ENCODE results near the gene DPYSL4.

The DPYSL4 gene

DNA sequence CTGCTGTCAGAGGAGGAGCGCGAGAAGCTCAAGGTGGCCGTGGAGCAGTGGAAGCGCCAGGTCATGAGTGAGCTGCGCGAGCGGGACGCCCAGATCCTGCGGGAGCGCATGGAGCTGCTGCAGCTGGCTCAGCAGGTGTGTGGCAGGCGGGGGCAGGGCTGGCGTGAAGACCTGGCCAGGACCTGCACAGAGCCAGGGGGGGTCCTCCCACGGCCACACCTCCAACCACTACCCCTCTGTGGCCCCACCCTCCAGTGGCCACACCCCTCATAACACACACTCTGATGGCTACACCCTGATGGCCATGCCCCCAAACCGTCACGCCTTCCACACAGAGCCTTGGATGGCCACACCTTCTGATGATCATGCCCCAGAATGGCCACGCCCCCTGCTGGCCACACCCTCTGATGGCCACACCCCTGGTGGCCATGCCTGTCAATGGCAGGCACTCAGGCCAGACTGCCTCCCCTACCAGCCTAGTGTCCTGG, 23.4 kb upstream of the DPYSL4 start:
- DNase-seq, result peak in 1 of 51 donors; percentile 28

DNA sequence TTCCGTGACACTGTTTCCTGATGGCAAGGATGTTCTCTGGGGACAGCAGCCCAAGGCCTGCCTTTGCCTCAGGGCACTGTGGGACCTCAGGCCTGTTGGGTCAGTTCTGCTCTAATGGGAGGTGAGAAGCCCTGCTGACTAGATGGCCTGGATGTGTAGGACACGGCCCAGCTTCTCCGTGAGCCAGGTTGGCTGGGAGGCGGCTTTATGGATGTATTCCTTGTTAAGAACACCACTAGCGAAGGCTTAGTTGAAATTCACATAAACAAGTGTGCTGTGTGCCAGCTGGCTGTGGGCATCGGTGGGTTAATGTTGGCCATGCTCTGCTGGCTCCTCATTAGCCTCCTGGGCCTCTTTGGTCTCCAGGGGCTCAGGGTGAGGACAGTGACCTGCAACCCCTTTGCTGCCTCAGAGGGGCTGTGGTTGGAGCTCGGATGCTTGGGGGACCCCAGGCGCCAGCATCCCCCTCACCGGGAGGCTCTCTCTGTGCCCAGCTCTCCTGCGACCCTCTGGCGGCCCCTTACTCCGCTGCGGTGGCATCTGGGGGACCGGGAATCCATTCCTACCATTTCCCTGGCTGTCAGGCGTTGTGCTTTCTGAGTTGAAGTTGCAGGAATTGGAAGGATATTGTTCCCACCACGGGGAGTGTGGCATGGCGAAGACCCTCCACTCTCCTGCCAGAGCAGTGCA, 22.8 kb upstream of the DPYSL4 start:
- no peak for DNase-seq

DNA sequence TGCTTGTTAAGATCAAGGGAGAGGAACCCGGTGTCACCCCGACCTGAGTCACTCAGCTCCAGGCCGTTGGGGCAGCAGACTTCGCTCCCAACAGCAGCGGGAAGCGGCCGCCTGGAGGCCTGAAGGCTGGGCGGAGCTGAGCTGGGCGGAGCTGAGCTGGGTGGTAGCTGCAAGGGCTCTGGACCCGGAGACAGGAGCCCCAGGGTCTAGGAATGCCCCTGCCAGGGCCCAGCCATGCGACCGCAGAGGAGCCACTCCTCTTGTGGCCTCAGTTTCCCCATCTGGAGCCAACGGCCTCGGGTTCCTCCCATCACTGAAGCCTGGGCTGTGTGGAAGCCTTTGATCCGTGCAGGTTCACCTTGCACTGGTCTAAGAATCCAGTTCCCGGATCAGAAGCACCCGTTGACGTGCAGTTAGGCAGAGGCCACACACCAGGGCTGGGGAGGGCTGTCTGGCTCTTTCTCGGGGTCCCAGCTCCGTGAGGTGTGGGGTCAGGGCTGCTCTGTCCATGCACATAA, 21.9 kb upstream of the DPYSL4 start:
- no peak for DNase-seq

- DNase-seq, result no peak
Measured at GRCh38 chr10:132165416-132165980, 21.2 kb upstream of the DPYSL4 start.

DNA sequence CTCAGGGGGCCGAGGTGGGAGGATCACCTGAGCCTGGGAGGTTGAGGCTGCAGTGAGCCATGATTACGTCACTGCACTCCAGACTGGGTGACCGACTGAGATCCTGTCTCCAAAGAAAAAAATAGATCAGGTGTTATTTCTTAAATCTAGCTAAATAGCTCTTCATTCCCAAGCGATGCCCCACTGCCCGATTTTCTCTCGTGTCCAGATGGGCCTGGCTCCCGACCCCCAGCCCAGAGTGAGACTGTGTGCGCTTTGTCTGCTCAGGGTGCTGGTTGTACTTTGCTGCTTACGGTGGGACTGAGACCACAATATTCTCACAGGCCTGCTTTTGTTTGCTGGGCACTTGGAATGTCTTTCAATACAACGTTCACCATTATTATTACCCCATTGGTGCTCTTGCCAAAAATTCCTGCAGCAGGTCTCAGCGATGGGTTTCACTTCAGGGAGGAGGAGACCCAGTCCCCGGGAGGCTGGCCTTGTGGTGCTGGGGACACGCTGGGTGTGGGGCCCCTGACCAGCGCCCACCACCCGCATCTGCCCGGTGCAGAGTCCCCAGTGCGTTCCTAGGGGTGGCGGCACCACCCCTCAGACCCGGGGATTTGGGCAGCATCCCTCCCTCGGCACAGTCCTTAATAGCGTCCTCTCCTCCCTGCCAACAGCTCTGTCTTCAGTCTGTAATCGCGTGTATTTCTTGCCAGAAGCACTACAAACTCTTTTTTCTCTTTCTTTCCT, 20.4 kb upstream of the DPYSL4 start:
- DNase-seq, result no peak

GRCh38 chr10:132167041-132167674, 19.6 kb upstream of the DPYSL4 start:
- DNase-seq, result no peak

DNA sequence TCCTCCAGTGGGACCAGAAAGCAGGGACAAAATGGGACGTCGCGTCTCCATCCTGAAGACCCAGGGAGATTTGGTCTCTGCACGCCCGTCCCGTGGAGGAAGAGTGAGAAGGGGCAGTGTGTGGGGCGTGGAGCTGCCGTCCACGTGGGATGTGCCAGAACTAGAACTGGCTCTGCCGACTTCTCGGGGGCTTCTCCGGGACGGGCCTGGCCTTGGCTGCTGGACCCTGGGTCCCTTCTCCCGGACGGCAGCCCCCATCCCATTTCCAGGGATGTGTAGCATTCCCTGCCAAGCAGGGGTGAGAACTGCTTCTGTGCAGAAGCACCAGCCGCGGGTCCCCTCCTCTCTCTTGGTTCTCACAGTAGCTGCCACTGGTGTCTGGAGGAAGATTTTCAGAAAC, 18.8 kb upstream of the DPYSL4 start:
- DNase-seq, result no peak

DNA sequence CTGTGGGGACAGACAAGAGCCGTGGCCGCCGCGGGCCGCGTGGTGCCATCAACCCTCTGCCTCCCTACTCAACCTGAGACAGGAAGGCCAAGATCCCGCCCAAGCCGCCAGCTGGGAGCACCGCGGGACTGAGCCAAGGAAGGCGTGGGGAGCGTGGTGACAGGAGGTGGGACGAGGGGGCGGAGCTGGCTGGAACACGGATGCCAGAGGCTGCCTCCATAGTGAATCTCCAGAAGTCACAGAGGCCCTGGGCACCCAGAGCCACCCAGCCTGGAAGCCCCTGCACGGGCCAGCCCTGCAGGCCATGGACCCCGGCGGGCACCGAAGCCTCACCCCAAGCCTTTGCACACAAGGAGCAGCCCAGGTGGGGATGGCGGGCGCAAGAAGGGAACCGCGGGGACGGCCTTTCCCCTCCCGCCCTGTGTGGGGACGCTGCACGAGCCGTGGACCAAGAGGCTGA, 18.1 kb upstream of the DPYSL4 start:
- no peak for DNase-seq

DNA sequence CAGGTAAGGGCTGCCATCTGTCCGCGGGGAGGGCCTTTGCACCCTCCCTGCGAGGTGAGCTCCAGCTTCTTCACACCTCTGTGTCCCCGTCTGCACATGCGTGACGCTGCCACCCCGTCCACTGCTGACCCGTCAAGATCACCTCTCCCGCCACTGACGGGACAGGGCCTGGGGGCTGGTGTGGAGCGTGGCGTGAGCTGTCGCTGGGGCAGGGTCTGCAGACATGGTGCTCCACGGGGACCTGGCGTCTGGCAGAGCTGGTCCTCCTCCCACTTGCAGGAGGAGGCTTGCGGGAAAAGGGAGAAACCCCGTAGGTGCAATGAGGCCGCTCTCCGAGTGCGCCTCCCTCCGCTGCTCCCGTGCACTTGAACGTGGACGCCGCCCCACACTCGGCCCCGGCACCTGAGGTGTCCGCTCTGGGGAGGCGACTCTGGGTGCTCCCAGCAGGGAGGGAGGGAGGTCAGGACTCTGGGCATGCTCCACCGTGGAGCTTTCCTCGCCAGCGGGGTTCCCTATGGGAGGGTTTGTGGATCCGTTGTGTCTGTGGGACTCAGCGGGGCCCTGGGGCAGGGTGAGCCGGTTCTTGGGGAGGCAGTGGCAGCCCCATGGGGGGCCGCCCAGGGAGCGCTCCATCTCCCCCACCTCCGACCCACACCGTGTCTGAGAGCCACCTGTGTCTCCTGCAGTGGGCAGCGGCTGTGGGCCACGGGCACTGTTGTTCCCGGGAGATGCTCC, 17.6 kb upstream of the DPYSL4 start:
- no peak for DNase-seq

GRCh38 chr10:132169766-132170560, 16.8 kb upstream of the DPYSL4 start:
- no peak for DNase-seq

GRCh38 chr10:132170561-132171361, 16.0 kb upstream of the DPYSL4 start:
- no peak for DNase-seq

DNA sequence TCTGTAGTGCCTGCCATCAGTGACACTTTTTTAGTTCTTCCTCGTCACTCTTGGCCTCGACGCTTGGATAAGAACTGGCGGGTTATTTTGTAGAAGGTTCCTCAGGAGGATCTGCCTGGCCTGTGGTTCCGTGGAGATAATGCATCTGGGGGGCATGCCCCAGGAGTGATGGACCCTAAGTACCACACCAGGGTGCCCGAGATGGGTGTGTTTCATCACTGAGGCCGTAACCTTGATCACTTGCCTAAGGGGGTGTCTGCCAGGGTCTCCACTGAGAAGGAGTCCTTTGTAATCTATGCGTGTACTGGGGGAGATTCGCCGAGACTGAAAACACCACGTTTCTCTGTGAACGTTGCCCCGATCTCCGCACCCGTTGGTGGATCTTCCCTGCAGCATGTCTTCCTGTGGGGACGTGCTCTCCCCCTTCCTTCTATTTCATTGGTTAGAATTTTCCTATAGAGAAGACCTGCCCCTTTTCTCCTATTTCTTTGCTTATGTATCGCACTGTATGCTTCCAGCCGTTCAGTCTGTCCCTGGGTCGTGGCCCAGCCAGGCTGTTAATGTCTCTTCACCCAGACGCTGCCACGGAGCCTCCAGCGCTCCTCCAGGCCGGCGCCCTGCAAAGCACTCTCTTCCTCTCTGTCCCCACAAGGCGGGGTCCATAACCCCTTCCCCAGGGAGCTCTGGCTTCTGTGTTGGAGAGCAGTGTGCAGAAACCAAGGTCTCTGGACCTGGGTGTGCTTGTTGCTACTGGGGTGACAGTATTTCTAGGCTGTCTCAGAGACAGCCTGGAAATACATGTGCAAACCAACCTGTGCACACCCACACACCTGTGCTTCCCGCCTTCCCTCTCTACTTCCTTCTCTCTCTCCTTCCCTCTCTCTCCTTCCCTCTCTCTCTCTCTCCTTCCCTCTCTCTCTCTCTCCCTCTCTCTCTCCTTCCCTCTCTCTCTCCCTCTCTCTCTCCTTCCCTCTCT, 14.4 kb upstream of the DPYSL4 start:
- no peak for DNase-seq

DNA sequence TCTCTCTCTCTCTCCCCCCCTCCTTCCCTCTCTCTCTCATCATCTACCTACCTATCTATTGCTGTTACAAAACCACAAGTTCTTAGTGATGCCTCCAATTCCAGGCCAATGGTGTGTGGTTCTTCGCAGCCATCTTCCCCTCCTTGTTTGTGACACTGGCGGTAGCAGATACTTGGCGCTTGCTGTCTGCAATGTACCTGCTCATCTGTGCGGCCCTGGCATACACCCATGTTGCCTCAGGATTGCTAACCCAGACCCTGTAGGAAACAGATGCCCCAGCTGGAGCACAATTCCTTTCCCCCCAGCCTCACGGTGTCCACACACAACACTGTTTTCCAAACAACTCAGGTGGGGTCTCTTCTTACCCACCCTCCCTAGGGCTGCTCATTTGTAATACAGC, 13.6 kb upstream of the DPYSL4 start:
- no peak for DNase-seq

DNA sequence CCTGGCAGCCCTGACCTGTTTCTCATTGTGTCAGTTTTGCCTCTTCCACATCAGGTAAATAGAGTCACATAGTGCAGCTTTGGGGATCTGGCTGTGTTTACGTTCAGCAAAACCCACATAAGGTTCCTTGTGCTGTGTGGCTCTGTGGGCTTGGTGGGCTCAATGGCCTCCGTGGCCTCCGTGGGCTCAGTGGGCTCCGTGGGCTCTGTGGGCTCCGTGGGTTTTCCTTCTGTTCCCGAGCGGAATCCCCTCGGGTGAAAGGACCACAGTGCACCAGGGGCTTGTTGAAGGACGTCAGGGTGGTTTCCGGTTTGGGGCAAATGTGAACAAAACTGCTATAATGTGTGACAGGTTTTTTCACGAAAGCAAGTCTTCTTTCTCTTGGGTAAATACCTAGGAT, 12.5 kb upstream of the DPYSL4 start:
- no peak for DNase-seq

GRCh38 chr10:132175408-132175807, 11.3 kb upstream of the DPYSL4 start:
- DNase-seq, result no peak

- peak in 39 of 51 donors; percentile 12 to 89 (median 60) for DNase-seq
Measured at GRCh38 chr10:132175907-132176581, 10.7 kb upstream of the DPYSL4 start.
